ENCODE data around the gene LMOD3. TPM values are rescaled to one million over a fixed set of nuclear protein-coding genes. Genes with fewer than 3 reads are reported as not detected.

LMOD3 gene
- total RNA-seq, 2 experiments from 2014 or later: not detected

- H3K27me3 Mint-ChIP-seq: no peaks in the 10 kb centered on the region
- ChIA-PET POLR2A (no interaction called here), CTCF (interaction anchor here (0.6 to 2.4 kb wide), 6 partner anchors 8 to 685 kb away, joined by 3 to 14 read pairs (median 4); no protein-coding TSS in a partner anchor)
- DNase-seq: no peak
- intact Hi-C loops (cut with DNase I, micrococcal nuclease): no loop called here
- H3K27ac Mint-ChIP-seq: no peak overlapping the region
- no peaks in the 10 kb centered on the region for H3K9me3 Mint-ChIP-seq (ENCODE audit: low read depth)
- no peak overlapping the region for H3K4me3 Mint-ChIP-seq
- no peaks in the 10 kb centered on the region for H3K36me3 Mint-ChIP-seq (ENCODE audit: low read depth)
- ATAC-seq: no peak
- H3K4me1 Mint-ChIP-seq: no peaks in the 10 kb centered on the region
Observed at GRCh38 chr3:69144631-69145245, 22.3 kb upstream of the LMOD3 start.

DNA sequence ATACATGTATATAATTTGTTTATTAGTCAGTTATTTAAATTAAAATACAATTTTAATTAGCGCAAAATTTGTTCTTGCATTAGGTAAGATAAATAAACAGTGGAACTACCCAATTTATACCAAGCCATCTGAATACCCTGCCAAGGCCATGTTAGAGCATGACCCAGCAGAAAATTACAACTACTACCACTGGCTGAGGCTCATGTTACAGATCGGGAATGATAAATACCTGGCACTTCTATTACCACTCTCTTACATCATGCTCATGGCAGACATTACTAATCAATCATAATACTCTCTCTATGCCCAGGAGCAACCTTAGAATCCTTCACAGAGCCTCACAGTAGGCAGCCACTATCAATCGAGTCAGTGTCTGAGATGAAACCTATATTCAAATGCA lies 21.2 kb upstream of the LMOD3 start:
- CTCF ChIA-PET: interaction anchor here (1.8 kb wide), 1 partner anchor 22 kb away, joined by 4 read pairs; no protein-coding TSS in a partner anchor
- ATAC-seq (no peak), DNase-seq (no peak)
- H3K36me3 Mint-ChIP-seq (ENCODE audit: low read depth): no peaks in the 10 kb centered on the region
- H3K27me3 Mint-ChIP-seq: no peaks in the 10 kb centered on the region
- no peak overlapping the region for H3K27ac Mint-ChIP-seq
- no peaks in the 10 kb centered on the region for H3K9me3 Mint-ChIP-seq (ENCODE audit: low read depth)
- no peak overlapping the region for H3K4me3 Mint-ChIP-seq
- intact Hi-C loops (cut with DNase I, micrococcal nuclease): no loop called here
- H3K4me1 Mint-ChIP-seq: no peaks in the 10 kb centered on the region
- POLR2A ChIA-PET: no interaction called here

- no peak overlapping the region for H3K4me3 Mint-ChIP-seq
- CTCF ChIA-PET: interaction anchor here (0.7 to 1.1 kb wide), 2 partner anchors 18 to 22 kb away, joined by 3 to 4 read pairs; no protein-coding TSS in a partner anchor
- no peaks in the 10 kb centered on the region for H3K9me3 Mint-ChIP-seq (ENCODE audit: low read depth)
- H3K4me1 Mint-ChIP-seq: no peaks in the 10 kb centered on the region
- DNase-seq: no peak
- H3K36me3 Mint-ChIP-seq (ENCODE audit: low read depth): no peaks in the 10 kb centered on the region
- intact Hi-C loops (cut with DNase I, micrococcal nuclease): no loop called here
- POLR2A ChIA-PET: interaction anchor here (0.5 kb wide), 1 partner anchor 31 kb away, joined by 3 read pairs; no protein-coding TSS in a partner anchor
- no peak for ATAC-seq
- no peaks in the 10 kb centered on the region for H3K27me3 Mint-ChIP-seq
- no peak overlapping the region for H3K27ac Mint-ChIP-seq
Observed at GRCh38 chr3:69142797-69143454, 20.5 kb upstream of the LMOD3 start.

DNA sequence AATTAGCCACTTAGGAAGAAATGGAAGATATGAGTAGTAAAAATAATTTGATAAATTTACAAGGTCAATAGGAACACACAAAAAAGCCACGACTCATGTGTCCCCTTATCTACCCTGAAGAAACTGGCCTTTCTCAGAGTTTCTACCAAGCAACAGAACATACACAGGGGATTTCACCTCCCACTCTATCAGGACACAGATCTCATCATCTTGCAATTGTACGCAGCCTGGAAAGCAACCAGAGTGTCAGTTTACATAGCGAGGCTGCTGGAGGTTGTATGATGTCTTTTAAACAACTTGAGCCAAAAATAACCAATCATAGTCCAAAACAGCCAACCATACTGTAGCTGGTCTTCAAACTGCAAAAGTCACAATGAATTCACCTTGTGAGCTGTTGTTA lies 19.7 kb upstream of the LMOD3 start:
- no peaks in the 10 kb centered on the region for H3K4me1 Mint-ChIP-seq
- CTCF ChIA-PET: interaction anchor here (0.7 to 1.1 kb wide), 2 partner anchors 19 to 21 kb away, joined by 3 to 4 read pairs; no protein-coding TSS in a partner anchor
- no peaks in the 10 kb centered on the region for H3K27me3 Mint-ChIP-seq
- intact Hi-C loops (cut with DNase I, micrococcal nuclease): no loop called here
- DNase-seq (no peak), ATAC-seq (no peak)
- POLR2A ChIA-PET: no interaction called here
- no peaks in the 10 kb centered on the region for H3K36me3 Mint-ChIP-seq (ENCODE audit: low read depth)
- H3K9me3 Mint-ChIP-seq (ENCODE audit: low read depth): no peaks in the 10 kb centered on the region
- no peak overlapping the region for H3K27ac Mint-ChIP-seq
- no peak overlapping the region for H3K4me3 Mint-ChIP-seq

DNA sequence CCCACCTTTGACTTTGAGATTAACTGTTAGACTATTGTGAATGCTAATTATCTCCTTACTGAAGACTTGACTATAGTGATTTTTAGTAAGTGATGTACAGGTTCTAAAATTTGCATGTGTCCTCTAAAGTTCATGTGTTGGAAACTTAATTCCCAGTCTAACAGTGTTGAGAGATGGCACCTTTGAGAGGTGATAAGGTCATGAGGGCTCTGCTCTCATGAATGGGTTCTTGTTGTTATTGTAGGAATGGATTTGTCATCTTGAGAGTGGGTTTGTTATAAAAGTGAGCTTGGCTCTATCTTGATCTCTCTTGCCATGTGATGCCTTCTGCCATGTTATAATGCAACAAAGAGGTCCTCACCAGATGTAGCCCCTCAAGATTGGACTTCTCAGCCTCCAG lies 18.9 kb upstream of the LMOD3 start:
- Mint-ChIP-seq H3K36me3 (ENCODE audit: low read depth) (no peaks in the 10 kb centered on the region), H3K27ac (no peak overlapping the region), H3K9me3 (ENCODE audit: low read depth) (no peaks in the 10 kb centered on the region), H3K27me3 (peaks cover 2% of the 10 kb centered on the region), H3K4me3 (no peak overlapping the region), H3K4me1 (no peaks in the 10 kb centered on the region)
- no peak for DNase-seq
- intact Hi-C loops (cut with DNase I, micrococcal nuclease): no loop called here
- no peak for ATAC-seq
- ChIA-PET POLR2A (no interaction called here), CTCF (no interaction called here)

DNA sequence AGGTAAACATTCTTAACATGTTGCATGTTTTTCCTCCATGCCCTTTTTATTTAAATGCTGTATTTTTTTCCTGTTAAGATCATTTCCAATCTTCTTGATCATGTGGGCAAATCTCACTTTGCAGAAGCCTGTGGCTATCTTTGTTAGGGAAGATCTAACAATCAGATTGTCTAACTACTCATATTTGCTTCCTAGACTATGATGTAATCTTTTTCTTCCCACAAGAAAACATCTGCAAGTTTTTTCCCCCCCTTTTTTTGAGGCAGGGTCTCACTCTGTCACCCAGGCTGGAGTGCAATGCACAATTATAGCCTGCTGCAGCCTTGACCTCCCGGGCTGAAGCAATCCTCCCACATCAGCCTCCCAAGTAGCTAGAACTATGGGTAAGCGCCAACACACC lies 15.0 kb upstream of the LMOD3 start:
- H3K27me3 Mint-ChIP-seq: peaks cover 2% of the 10 kb centered on the region
- H3K4me1 Mint-ChIP-seq: no peaks in the 10 kb centered on the region
- no peak overlapping the region for H3K27ac Mint-ChIP-seq
- no peaks in the 10 kb centered on the region for H3K36me3 Mint-ChIP-seq (ENCODE audit: low read depth)
- intact Hi-C loops (cut with DNase I, micrococcal nuclease): no loop called here
- ATAC-seq (no peak), DNase-seq (no peak)
- H3K9me3 Mint-ChIP-seq (ENCODE audit: low read depth): no peaks in the 10 kb centered on the region
- ChIA-PET CTCF (no interaction called here), POLR2A (no interaction called here)
- no peak overlapping the region for H3K4me3 Mint-ChIP-seq

DNA sequence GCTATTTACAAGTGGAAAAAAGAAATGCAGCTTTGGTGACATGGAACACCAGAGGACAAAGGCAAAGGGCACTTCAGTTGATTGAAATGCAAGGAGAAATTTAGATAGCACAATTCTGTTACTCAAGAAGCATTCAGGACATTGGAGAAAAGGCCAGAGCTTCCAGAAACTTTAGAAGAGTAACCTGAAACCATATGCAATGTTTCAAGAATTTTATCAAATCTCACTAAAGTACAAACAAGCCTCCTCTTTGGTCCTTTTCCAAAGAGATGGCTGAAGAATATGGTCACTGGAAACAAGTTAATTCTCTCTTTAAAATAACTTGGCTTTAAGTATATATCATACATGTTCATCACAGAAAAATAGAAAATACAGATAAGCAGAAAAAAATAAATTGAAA lies 14.6 kb upstream of the LMOD3 start:
- Mint-ChIP-seq H3K27ac (no peak overlapping the region), H3K4me3 (no peak overlapping the region), H3K9me3 (ENCODE audit: low read depth) (no peaks in the 10 kb centered on the region), H3K4me1 (no peaks in the 10 kb centered on the region), H3K36me3 (ENCODE audit: low read depth) (no peaks in the 10 kb centered on the region), H3K27me3 (peaks cover 2% of the 10 kb centered on the region)
- ChIA-PET POLR2A (no interaction called here), CTCF (interaction anchor here (0.6 to 2.3 kb wide), 3 partner anchors 8 to 32 kb away, joined by 3 to 13 read pairs (median 3); no protein-coding TSS in a partner anchor)
- no peak for DNase-seq
- intact Hi-C loops (cut with DNase I, micrococcal nuclease): no loop called here
- ATAC-seq: no peak

DNA sequence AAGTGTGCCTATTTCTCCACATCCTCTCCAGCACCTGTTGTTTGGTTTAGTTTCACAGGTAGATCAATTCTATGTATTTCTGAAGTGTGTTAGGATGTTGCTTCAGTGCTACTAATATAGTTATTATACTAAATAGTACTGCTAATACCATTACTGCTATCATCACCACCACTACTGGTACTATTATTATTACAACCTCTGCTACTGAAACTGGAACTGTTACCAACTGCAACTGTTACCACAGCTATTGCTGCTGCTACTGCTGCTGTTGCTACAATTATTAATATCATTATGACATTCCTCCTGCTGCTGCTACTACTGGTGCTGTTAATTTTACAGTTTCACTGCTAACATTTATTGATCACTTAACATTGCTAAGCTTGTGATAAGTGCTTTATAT lies 8.3 kb upstream of the LMOD3 start:
- DNase-seq (no peak), ATAC-seq (no peak)
- intact Hi-C loops (cut with DNase I, micrococcal nuclease): no loop called here
- POLR2A ChIA-PET: no interaction called here
- Mint-ChIP-seq H3K4me3 (no peak overlapping the region), H3K4me1 (no peaks in the 10 kb centered on the region), H3K9me3 (ENCODE audit: low read depth) (no peaks in the 10 kb centered on the region), H3K27ac (no peak overlapping the region), H3K27me3 (no peaks in the 10 kb centered on the region), H3K36me3 (ENCODE audit: low read depth) (no peaks in the 10 kb centered on the region)
- CTCF ChIA-PET: interaction anchor here (2.6 kb wide), 1 partner anchor 10 kb away, joined by 23 read pairs; no protein-coding TSS in a partner anchor

GRCh38 chr3:69129531-69129930 lies 7.1 kb upstream of the LMOD3 start:
- no peak for DNase-seq
- no peaks in the 10 kb centered on the region for H3K27me3 Mint-ChIP-seq
- intact Hi-C loops (cut with DNase I, micrococcal nuclease): loop anchor here in 1 of 2 experiments (10.0 kb wide), 1 partner anchor 545 kb away; no protein-coding TSS in a partner anchor
- no peaks in the 10 kb centered on the region for H3K9me3 Mint-ChIP-seq (ENCODE audit: low read depth)
- ChIA-PET POLR2A (no interaction called here), CTCF (interaction anchor here (1.0 kb wide), 1 partner anchor 10 kb away, joined by 5 read pairs; no protein-coding TSS in a partner anchor)
- no peak overlapping the region for H3K27ac Mint-ChIP-seq
- no peaks in the 10 kb centered on the region for H3K36me3 Mint-ChIP-seq (ENCODE audit: low read depth)
- H3K4me1 Mint-ChIP-seq: no peaks in the 10 kb centered on the region
- no peak for ATAC-seq
- H3K4me3 Mint-ChIP-seq: no peak overlapping the region

DNA sequence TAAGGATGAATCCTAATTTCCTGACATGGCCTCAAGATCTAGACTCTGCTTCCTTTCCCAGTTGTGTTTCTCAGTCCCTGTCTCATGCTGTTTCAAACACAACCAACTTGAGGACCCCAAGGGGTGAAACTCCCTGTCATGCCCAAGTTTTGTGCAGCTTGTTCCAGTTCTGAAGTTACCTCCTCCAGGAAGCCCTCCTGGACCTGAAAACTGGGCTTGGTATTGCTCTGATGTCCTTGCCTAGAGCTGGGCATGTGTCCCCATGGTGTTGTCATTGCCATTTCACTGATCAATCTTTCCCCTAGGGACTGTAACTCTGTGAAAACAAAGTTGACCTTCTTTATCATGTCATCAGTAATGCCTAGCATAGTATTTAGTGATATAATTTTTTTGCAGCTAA lies 6.1 kb upstream of the LMOD3 start:
- POLR2A ChIA-PET: no interaction called here
- CTCF ChIA-PET: interaction anchor here (0.9 to 1.5 kb wide), 2 partner anchors 33 to 178 kb away, joined by 3 to 4 read pairs; no protein-coding TSS in a partner anchor

GRCh38 chr3:69126999-69127398 lies 4.6 kb upstream of the LMOD3 start:
- no peak overlapping the region for H3K27ac Mint-ChIP-seq
- H3K36me3 Mint-ChIP-seq (ENCODE audit: low read depth): no peaks in the 10 kb centered on the region
- no peak overlapping the region for H3K4me3 Mint-ChIP-seq
- H3K4me1 Mint-ChIP-seq: no peaks in the 10 kb centered on the region
- intact Hi-C loops (cut with DNase I, micrococcal nuclease): loop anchor here in 1 of 2 experiments (10.0 kb wide), 1 partner anchor 548 kb away; no protein-coding TSS in a partner anchor
- DNase-seq: no peak
- no peak for ATAC-seq
- no peaks in the 10 kb centered on the region for H3K27me3 Mint-ChIP-seq
- ChIA-PET CTCF (interaction anchor here (1.5 kb wide), 2 partner anchors 35 to 179 kb away, joined by 4 to 7 read pairs; no protein-coding TSS in a partner anchor), POLR2A (no interaction called here)
- no peaks in the 10 kb centered on the region for H3K9me3 Mint-ChIP-seq (ENCODE audit: low read depth)

More for the DNA sequence above, 6.1 kb upstream of the LMOD3 start:
- Mint-ChIP-seq H3K36me3 (ENCODE audit: low read depth) (no peaks in the 10 kb centered on the region), H3K9me3 (ENCODE audit: low read depth) (no peaks in the 10 kb centered on the region), H3K27me3 (no peaks in the 10 kb centered on the region), H3K27ac (no peak overlapping the region), H3K4me3 (no peak overlapping the region), H3K4me1 (no peaks in the 10 kb centered on the region)
- ATAC-seq (no peak), DNase-seq (no peak)
- intact Hi-C loops (cut with DNase I, micrococcal nuclease): loop anchor here in 1 of 2 experiments (10.0 kb wide), 1 partner anchor 546 kb away; no protein-coding TSS in a partner anchor

- CTCF ChIA-PET: interaction anchor here (0.8 to 1.5 kb wide), 5 partner anchors 10 to 180 kb away, joined by 3 to 7 read pairs (median 4); no protein-coding TSS in a partner anchor
- no peak overlapping the region for H3K27ac Mint-ChIP-seq
- no peak overlapping the region for H3K4me3 Mint-ChIP-seq
Observed at GRCh38 chr3:69126216-69126615, 3.8 kb upstream of the LMOD3 start.

More at GRCh38 chr3:69126216-69126615, 3.8 kb upstream of the LMOD3 start:
- intact Hi-C loops (cut with DNase I, micrococcal nuclease): loop anchor here in 1 of 2 experiments (10.0 kb wide), 1 partner anchor 549 kb away; no protein-coding TSS in a partner anchor
- Mint-ChIP-seq H3K9me3 (ENCODE audit: low read depth) (no peaks in the 10 kb centered on the region), H3K36me3 (ENCODE audit: low read depth) (no peaks in the 10 kb centered on the region), H3K4me1 (no peaks in the 10 kb centered on the region), H3K27me3 (no peaks in the 10 kb centered on the region)
- ATAC-seq (no peak), DNase-seq (no peak)
- POLR2A ChIA-PET: no interaction called here
